K562 (cell line): Measurements from ENCODE around the gene LMOD1. TPM values are rescaled to one million over a fixed set of nuclear protein-coding genes. Genes with fewer than 3 reads are reported as not detected.

ENCODE experiments used
- ARID1B ChIP-seq: fragments of 450-650 bp; IDR thresholded peaks from 2 replicates; pipeline ENCODE4 v1.6.1; 2016; ENCODE audit warnings: antibody characterized with exemption, mild to moderate bottlenecking, inconsistent platforms
- HSF4 ChIP-seq: fragments of 250-450 bp; sonication (Bioruptor Pico); IDR thresholded peaks from 2 replicates; pipeline ENCODE4 v2.1.2; 2022; ENCODE audit warnings: mild to moderate bottlenecking, moderate library complexity, borderline replicate concordance
- MYC ChIP-seq, 2 experiments: fragments of 250-450 bp in 1 of 2; sonication (Bioruptor Pico) in 1 of 2; IDR thresholded peaks; 2 replicates each; pipeline versions ENCODE4 v1.5.1 to v1.6.1; 2012 to 2021; ENCODE audit warnings: low read depth in 2 of 2, borderline replicate concordance in 1 of 2, improper control_type of control experiment in 1 of 2, low read length in 1 of 2, mild to moderate bottlenecking in 1 of 2, moderate library complexity in 1 of 2
- PPARD ChIP-seq: fragments of 250-450 bp; sonication (Bioruptor Pico); IDR thresholded peaks from 2 replicates; pipeline ENCODE4 v1.8.0; 2022; ENCODE audit warnings: inconsistent platforms, mild to moderate bottlenecking, moderate library complexity
- ZNF133 ChIP-seq: fragments of 250-450 bp; sonication (Bioruptor Pico); IDR thresholded peaks from 2 replicates; pipeline ENCODE4 v1.4.0; 2020; ENCODE audit warnings: mild to moderate bottlenecking
- ZNF384 ChIP-seq: IDR thresholded peaks from 2 replicates; pipeline ENCODE4 v1.6.1; 2012; ENCODE audit warnings: low read depth, low read length, improper control_type of control experiment
- polyA plus RNA-seq, 8 experiments: library from polyadenylated mRNA; depleted of rRNA in 4 of 8; stranded (reverse) in 5 of 8; unstranded in 3 of 8; fragments of >200 nt; fragmentation: Nextera tagmentation in 2 of 8; fragmentation: Illumina TruSeq in 1 of 8; extraction: Ambion mirVana in 2 of 8; extraction: Trizol in 1 of 8; gene quantifications; 2 replicates each; pipeline versions ENCODE4 v1.2.1 to v1.2.3, GENCODE V29; 2011 to 2014; ENCODE audit warnings: inconsistent platforms in 1 of 8, missing spikeins in 1 of 8
- total RNA-seq, 7 experiments: library from RNA; depleted of rRNA in 6 of 7; stranded (reverse); fragments of >200 nt in 6 of 7; fragmentation: Illumina TruSeq in 2 of 7; extraction: Trizol in 2 of 7; gene quantifications; 2 replicates each; pipeline versions ENCODE4 v1.2.1 to v1.2.3, GENCODE V29; 2011 to 2021; ENCODE audit warnings: low replicate concordance in 1 of 7
- TF ChIP-seq, protein P1 (sequence below): fragments of 450-650 bp; formaldehyde crosslinking; conservative IDR thresholded peaks from 2 replicates; pipeline ENCODE4 v1.4.0; 2022; ENCODE audit warnings: mild to moderate bottlenecking, missing genetic modification characterization
- TF ChIP-seq, protein P2 (sequence below): fragments of 450-650 bp; IDR thresholded peaks from 2 replicates; pipeline ENCODE4 v1.6.1; 2017; ENCODE audit warnings: antibody characterized with exemption, mild to moderate bottlenecking
- TF ChIP-seq, protein P3 (sequence below): sonication (generic); formaldehyde crosslinking; IDR thresholded peaks from 2 replicates; pipeline ENCODE4 v1.8.1; 2023; ENCODE audit warnings: mild to moderate bottlenecking, missing genetic modification reagents
- TF ChIP-seq, protein P4 (sequence below): fragments of 250-450 bp; sonication (Bioruptor Pico); IDR thresholded peaks from 2 replicates; pipeline ENCODE4 v1.4.0; 2020; ENCODE audit warnings: mild to moderate bottlenecking, moderate library complexity
- TF ChIP-seq, protein P5 (sequence below): sonication (generic); IDR thresholded peaks from 2 replicates; pipeline ENCODE4 v1.6.1; 2016
- TF ChIP-seq, protein P6 (sequence below): fragments of 250-450 bp; sonication (Bioruptor Pico); IDR thresholded peaks from 2 replicates; pipeline ENCODE4 v1.8.0; 2022; ENCODE audit warnings: inconsistent platforms, mild to moderate bottlenecking, moderate library complexity, borderline replicate concordance
- TF ChIP-seq, protein P7 (sequence below): fragments of 250-450 bp; sonication (Bioruptor Pico); IDR thresholded peaks from 2 replicates; pipeline ENCODE4 v1.8.0; 2021; ENCODE audit warnings: borderline replicate concordance, mild to moderate bottlenecking, moderate library complexity; ENCODE audit not compliant: poor library complexity, severe bottlenecking

Gene LMOD1
- total and polyA plus RNA-seq, 9 of the 15 experiments (the other 6 are each of a cell fraction or from before 2014, with no cell fraction given) = 0.03 to 0.54 (median 0.38) TPM; not detected in 1

DNA sequence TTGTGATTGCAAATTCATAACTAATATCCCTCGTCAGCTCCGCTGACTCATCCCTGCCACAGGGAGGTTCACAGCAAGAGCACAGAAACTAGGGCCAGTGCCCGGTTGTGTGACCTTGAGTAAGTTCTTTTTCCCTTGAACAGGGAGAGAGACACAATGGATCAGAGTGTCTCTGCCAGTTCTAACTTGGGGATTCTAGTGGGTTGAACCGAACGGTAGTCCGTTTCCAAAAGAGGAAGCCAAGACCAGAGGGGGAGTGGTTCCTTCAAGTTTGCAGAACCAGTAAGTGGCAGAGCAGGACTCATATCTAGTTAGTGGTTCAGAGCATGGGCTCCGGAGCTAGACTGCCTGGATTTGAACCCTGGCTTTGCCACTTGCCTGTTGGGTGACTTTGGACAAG, 62.6 kb downstream of the LMOD1 start (continued):
- TF ChIP-seq, protein P1, sequence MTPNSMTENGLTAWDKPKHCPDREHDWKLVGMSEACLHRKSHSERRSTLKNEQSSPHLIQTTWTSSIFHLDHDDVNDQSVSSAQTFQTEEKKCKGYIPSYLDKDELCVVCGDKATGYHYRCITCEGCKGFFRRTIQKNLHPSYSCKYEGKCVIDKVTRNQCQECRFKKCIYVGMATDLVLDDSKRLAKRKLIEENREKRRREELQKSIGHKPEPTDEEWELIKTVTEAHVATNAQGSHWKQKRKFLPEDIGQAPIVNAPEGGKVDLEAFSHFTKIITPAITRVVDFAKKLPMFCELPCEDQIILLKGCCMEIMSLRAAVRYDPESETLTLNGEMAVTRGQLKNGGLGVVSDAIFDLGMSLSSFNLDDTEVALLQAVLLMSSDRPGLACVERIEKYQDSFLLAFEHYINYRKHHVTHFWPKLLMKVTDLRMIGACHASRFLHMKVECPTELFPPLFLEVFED (CRISPR knock-in tag) = 0 out of 2 replicates have a peak, but pooled peaks have one; percentile 52
- TF ChIP-seq, protein P2, sequence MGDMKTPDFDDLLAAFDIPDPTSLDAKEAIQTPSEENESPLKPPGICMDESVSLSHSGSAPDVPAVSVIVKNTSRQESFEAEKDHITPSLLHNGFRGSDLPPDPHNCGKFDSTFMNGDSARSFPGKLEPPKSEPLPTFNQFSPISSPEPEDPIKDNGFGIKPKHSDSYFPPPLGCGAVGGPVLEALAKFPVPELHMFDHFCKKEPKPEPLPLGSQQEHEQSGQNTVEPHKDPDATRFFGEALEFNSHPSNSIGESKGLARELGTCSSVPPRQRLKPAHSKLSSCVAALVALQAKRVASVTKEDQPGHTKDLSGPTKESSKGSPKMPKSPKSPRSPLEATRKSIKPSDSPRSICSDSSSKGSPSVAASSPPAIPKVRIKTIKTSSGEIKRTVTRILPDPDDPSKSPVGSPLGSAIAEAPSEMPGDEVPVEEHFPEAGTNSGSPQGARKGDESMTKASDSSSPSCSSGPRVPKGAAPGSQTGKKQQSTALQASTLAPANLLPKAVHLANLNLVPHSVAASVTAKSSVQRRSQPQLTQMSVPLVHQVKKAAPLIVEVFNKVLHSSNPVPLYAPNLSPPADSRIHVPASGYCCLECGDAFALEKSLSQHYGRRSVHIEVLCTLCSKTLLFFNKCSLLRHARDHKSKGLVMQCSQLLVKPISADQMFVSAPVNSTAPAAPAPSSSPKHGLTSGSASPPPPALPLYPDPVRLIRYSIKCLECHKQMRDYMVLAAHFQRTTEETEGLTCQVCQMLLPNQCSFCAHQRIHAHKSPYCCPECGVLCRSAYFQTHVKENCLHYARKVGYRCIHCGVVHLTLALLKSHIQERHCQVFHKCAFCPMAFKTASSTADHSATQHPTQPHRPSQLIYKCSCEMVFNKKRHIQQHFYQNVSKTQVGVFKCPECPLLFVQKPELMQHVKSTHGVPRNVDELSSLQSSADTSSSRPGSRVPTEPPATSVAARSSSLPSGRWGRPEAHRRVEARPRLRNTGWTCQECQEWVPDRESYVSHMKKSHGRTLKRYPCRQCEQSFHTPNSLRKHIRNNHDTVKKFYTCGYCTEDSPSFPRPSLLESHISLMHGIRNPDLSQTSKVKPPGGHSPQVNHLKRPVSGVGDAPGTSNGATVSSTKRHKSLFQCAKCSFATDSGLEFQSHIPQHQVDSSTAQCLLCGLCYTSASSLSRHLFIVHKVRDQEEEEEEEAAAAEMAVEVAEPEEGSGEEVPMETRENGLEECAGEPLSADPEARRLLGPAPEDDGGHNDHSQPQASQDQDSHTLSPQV = peak; percentile 89; the same call in 1 of the 2 replicates
- TF ChIP-seq, protein P3, sequence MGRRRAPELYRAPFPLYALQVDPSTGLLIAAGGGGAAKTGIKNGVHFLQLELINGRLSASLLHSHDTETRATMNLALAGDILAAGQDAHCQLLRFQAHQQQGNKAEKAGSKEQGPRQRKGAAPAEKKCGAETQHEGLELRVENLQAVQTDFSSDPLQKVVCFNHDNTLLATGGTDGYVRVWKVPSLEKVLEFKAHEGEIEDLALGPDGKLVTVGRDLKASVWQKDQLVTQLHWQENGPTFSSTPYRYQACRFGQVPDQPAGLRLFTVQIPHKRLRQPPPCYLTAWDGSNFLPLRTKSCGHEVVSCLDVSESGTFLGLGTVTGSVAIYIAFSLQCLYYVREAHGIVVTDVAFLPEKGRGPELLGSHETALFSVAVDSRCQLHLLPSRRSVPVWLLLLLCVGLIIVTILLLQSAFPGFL = no peak
- TF ChIP-seq ARID1B = peak; percentile 44
- TF ChIP-seq, protein P4, sequence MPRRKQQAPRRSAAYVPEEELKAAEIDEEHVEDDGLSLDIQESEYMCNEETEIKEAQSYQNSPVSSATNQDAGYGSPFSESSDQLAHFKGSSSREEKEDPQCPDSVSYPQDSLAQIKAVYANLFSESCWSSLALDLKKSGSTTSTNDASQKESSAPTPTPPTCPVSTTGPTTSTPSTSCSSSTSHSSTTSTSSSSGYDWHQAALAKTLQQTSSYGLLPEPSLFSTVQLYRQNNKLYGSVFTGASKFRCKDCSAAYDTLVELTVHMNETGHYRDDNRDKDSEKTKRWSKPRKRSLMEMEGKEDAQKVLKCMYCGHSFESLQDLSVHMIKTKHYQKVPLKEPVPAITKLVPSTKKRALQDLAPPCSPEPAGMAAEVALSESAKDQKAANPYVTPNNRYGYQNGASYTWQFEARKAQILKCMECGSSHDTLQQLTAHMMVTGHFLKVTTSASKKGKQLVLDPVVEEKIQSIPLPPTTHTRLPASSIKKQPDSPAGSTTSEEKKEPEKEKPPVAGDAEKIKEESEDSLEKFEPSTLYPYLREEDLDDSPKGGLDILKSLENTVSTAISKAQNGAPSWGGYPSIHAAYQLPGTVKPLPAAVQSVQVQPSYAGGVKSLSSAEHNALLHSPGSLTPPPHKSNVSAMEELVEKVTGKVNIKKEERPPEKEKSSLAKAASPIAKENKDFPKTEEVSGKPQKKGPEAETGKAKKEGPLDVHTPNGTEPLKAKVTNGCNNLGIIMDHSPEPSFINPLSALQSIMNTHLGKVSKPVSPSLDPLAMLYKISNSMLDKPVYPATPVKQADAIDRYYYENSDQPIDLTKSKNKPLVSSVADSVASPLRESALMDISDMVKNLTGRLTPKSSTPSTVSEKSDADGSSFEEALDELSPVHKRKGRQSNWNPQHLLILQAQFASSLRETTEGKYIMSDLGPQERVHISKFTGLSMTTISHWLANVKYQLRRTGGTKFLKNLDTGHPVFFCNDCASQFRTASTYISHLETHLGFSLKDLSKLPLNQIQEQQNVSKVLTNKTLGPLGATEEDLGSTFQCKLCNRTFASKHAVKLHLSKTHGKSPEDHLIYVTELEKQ (CRISPR knock-in tag) = no peak
- TF ChIP-seq, protein P5, sequence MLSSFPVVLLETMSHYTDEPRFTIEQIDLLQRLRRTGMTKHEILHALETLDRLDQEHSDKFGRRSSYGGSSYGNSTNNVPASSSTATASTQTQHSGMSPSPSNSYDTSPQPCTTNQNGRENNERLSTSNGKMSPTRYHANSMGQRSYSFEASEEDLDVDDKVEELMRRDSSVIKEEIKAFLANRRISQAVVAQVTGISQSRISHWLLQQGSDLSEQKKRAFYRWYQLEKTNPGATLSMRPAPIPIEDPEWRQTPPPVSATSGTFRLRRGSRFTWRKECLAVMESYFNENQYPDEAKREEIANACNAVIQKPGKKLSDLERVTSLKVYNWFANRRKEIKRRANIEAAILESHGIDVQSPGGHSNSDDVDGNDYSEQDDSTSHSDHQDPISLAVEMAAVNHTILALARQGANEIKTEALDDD = peak; percentile 92
- TF ChIP-seq, protein P6, sequence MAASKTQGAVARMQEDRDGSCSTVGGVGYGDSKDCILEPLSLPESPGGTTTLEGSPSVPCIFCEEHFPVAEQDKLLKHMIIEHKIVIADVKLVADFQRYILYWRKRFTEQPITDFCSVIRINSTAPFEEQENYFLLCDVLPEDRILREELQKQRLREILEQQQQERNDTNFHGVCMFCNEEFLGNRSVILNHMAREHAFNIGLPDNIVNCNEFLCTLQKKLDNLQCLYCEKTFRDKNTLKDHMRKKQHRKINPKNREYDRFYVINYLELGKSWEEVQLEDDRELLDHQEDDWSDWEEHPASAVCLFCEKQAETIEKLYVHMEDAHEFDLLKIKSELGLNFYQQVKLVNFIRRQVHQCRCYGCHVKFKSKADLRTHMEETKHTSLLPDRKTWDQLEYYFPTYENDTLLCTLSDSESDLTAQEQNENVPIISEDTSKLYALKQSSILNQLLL (CRISPR knock-in tag) = no peak
- no peak for TF ChIP-seq ZNF384
- TF ChIP-seq, protein P7, sequence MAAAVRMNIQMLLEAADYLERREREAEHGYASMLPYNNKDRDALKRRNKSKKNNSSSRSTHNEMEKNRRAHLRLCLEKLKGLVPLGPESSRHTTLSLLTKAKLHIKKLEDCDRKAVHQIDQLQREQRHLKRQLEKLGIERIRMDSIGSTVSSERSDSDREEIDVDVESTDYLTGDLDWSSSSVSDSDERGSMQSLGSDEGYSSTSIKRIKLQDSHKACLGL (CRISPR knock-in tag) = no peak
- no peak for TF ChIP-seq ZNF133 (CRISPR knock-in tag)
- no peak for TF ChIP-seq HSF4 (CRISPR knock-in tag)
- no peak for TF ChIP-seq PPARD (CRISPR knock-in tag)
- no peak for TF ChIP-seq MYC (IDR thresholded peaks at IDR 0.05; ENCODE audit: low read depth, low read length)
- no peak for TF ChIP-seq MYC (CRISPR knock-in tag; IDR thresholded peaks at IDR 0.05; ENCODE audit: borderline replicate concordance, low read depth)
